GM13976 (cell line): ENCODE measurements around the gene ASPA.

Source experiments
- DNase-seq: peaks from one replicate; pipeline ENCODE4 v3.0.0; 2012; ENCODE audit warnings: low spot score
- in situ Hi-C: fragments of 300-500 bp; cut with MboI; formaldehyde crosslinking; loops from one replicate; pipeline ENCODE4 v1.12.0; 2022; ENCODE audit warnings: low sequenced_read_pairs, mixed read lengths, inconsistent platforms; ENCODE audit not compliant: unreplicated experiment
- TF ChIP-seq, protein P1 (sequence below): IDR thresholded peaks from 2 replicates; pipeline ENCODE4 v1.5.1; 2012; ENCODE audit warnings: borderline replicate concordance, mild to moderate bottlenecking; ENCODE audit not compliant: insufficient read depth; ENCODE audit errors: extremely low read depth, missing control alignments, control extremely low read depth

Gene ASPA

DNA sequence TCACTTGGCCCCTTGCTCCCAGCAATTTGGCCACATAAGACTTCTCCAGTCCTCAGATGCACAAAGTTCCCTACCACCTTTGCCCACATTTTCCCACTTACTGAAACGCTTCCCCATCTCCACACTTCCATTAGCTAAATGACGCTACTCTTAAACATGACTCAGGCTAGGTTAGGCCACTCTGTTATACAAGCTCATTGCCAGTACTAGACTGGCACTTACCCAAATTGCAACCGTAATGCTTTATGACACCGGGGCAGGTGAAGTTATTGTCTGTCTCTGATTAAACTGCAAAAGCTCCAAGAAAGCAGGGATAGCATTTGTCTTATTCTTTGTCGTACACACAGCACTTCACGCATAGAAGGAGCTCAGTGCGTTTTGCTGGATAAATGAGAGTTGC is 29.2 kb downstream of the ASPA start:
- TF ChIP-seq, protein P1, sequence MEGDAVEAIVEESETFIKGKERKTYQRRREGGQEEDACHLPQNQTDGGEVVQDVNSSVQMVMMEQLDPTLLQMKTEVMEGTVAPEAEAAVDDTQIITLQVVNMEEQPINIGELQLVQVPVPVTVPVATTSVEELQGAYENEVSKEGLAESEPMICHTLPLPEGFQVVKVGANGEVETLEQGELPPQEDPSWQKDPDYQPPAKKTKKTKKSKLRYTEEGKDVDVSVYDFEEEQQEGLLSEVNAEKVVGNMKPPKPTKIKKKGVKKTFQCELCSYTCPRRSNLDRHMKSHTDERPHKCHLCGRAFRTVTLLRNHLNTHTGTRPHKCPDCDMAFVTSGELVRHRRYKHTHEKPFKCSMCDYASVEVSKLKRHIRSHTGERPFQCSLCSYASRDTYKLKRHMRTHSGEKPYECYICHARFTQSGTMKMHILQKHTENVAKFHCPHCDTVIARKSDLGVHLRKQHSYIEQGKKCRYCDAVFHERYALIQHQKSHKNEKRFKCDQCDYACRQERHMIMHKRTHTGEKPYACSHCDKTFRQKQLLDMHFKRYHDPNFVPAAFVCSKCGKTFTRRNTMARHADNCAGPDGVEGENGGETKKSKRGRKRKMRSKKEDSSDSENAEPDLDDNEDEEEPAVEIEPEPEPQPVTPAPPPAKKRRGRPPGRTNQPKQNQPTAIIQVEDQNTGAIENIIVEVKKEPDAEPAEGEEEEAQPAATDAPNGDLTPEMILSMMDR: no peak
- DNase-seq: no peak
- in situ Hi-C loops: no loop called here

DNA sequence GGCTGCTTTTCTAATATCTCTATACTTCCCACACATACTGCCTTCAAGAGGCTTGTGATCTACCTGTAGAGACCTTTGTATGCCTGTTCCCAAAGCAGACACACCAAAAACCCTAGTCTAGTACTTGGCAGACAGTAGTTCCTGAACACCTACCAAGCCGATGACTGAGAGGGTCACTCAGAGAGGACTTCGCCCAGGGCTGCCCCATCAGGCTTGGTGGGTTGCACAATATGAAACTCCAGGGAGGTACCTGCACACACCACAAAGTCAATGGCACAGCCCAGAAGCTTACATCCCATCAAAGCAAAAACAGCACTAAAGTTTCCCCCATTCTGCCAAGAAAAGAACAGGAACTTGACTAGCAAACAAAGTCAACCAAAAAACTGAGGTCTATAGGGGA is 30.3 kb downstream of the ASPA start:
- no peak for DNase-seq
- in situ Hi-C loops: no loop called here
- TF ChIP-seq, protein P1: no peak

DNA sequence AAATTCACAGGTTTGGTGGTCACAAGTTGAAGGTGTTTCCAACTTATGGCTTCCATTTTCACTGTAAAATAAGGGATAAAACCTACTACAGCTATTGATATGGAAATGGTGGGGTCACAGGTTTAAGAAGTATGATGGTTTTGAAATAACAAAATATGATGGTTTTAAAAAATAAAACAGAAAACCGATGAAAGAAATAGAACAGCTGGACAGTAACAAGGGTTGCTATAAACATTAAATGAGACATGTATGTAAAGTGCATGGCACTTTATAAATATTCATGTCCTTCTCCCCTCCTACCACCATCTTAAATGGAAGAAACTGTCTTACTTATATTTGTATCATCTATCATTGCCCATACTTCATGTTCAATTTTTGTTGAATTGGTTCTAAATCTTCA is 31.3 kb downstream of the ASPA start:
- no peak for DNase-seq
- in situ Hi-C loops: no loop called here
- TF ChIP-seq, protein P1: no peak

DNA sequence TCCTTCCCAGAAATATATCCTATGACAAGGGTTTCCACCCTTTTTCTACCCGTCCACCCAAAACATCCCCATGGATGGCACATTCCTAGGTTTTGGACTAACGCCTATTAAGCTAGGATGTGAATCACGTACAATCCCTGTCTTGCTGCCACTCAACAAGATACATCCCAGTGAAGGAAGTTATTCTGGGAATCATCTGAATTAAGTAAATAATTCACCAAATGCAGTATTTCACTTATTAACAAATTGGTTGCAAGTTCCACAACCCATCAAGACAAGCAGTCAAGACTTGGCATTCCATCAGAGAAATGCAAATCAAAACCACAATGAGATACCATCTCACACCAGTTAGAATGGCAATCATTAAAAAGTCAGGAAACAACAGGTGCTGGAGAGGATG is 32.1 kb downstream of the ASPA start:
- no peak for DNase-seq
- in situ Hi-C loops: no loop called here
- TF ChIP-seq, protein P1: no peak

DNA sequence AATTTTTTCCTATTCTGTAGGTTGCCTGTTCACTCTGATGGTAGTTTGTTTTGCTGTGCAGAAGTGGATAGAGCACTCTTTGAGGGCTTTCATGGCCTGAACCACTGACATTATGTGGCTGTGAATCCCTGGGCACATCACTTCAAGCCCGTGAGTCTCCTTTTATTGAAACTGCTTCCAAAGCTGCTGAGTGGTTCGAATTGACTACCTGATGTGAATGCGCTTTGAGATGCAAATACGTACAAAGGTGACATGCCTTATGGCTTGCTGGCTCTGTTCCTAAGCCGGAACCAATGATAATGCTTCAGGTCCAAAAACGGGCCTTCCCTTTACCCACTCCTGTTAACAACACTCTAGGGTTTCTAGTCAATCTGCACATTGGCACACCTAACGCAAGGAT is 34.3 kb downstream of the ASPA start:
- in situ Hi-C loops: no loop called here
- TF ChIP-seq, protein P1: no peak
- no peak for DNase-seq

DNA sequence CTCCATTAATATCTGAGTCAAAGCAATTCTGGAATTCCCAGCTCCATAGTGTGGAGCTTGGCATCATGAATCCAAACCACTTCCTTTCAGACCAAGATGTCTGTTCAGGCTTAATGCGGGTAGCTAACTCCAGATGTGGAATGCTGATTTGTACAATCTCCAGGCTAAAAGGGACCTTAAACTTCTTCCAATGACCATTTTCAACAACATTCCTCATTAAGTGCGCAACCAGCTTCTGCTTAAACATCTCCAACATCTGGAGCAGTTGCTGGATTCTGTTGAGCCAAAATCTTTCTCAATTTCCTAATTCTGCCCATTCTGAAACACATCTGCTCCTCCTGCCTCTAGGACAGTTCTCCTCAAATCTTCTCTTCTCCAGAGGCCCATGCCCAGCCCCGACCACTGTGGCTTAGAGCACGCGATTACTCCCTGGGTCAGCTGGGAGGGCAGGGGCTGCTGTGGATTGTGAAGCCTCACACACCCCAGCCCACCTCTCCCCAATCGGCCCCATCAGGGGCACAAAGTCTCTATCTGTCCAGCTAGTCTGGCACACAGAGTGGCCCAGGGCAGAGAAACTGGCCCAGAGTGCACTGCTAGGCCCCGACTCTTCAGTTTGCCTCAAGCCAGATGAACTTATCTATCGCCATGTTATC is 36.2 kb downstream of the ASPA start:
- DNase-seq: no peak
- in situ Hi-C loops: no loop called here
- TF ChIP-seq, protein P1: no peak
